HepG2 (cell line): ENCODE results near the gene COBLL1. TPM values are rescaled to one million over a fixed set of nuclear protein-coding genes. Genes with fewer than 3 reads are reported as not detected.
A peak's percentile ranks its signal among the peaks of the same experiment; 100 is the strongest.

Source experiments
- ADNP ChIP-seq: sonication (generic); formaldehyde crosslinking; IDR thresholded peaks from 2 replicates; pipeline ENCODE4 v1.4.0; 2020; ENCODE audit warnings: missing genetic modification reagents
- ARHGAP35 ChIP-seq: sonication (generic); formaldehyde crosslinking; IDR thresholded peaks from 2 replicates; pipeline ENCODE4 v1.9.0; 2022; ENCODE audit warnings: mild to moderate bottlenecking, inconsistent platforms, moderate library complexity, missing genetic modification reagents, borderline replicate concordance
- EED ChIP-seq: sonication (generic); formaldehyde crosslinking; IDR thresholded peaks from 2 replicates; pipeline ENCODE4 v1.5.0; 2020; ENCODE audit warnings: mild to moderate bottlenecking, missing genetic modification reagents
- KLF12 ChIP-seq: sonication (generic); formaldehyde crosslinking; IDR thresholded peaks from 2 replicates; pipeline ENCODE4 v1.4.0; 2020; ENCODE audit warnings: missing genetic modification reagents, borderline replicate concordance
- MED13 ChIP-seq: sonication (generic); formaldehyde crosslinking; IDR thresholded peaks from 2 replicates; pipeline ENCODE4 v1.5.0; 2020; ENCODE audit warnings: missing genetic modification reagents
- ONECUT2 ChIP-seq: sonication (generic); formaldehyde crosslinking; IDR thresholded peaks from 2 replicates; pipeline ENCODE4 v1.4.0; 2020; ENCODE audit warnings: missing genetic modification reagents
- RBFOX2 ChIP-seq: fragments of 200-400 bp; formaldehyde crosslinking; IDR thresholded peaks from 2 replicates; pipeline ENCODE4 v1.6.1; 2017; ENCODE audit warnings: low read depth, mild to moderate bottlenecking, low read length
- TEF ChIP-seq: sonication (generic); formaldehyde crosslinking; IDR thresholded peaks from 2 replicates; pipeline ENCODE4 v1.5.0; 2020; ENCODE audit warnings: missing genetic modification reagents
- ZHX1 ChIP-seq: sonication (generic); formaldehyde crosslinking; IDR thresholded peaks from 2 replicates; pipeline ENCODE4 v1.8.1; 2022; ENCODE audit warnings: low read depth, mild to moderate bottlenecking, missing genetic modification reagents
- ZNF253 ChIP-seq: sonication (generic); formaldehyde crosslinking; IDR thresholded peaks from 2 replicates; pipeline ENCODE4 v1.8.0; 2022; ENCODE audit warnings: mild to moderate bottlenecking, missing genetic modification reagents, borderline replicate concordance
- ZNF256 ChIP-seq: sonication (generic); formaldehyde crosslinking; conservative IDR thresholded peaks from 2 replicates; pipeline ENCODE4 v1.4.0; 2020; ENCODE audit warnings: missing genetic modification reagents
- ZNF337 ChIP-seq: sonication (generic); formaldehyde crosslinking; IDR thresholded peaks from 2 replicates; pipeline ENCODE4 v1.5.1; 2020; ENCODE audit warnings: missing genetic modification reagents, low read depth, mild to moderate bottlenecking, borderline replicate concordance
- ZNF552 ChIP-seq: sonication (generic); formaldehyde crosslinking; IDR thresholded peaks from 2 replicates; pipeline ENCODE4 v1.9.0; 2022; ENCODE audit warnings: missing genetic modification reagents, mild to moderate bottlenecking, borderline replicate concordance
- ZNF589 ChIP-seq: sonication (generic); formaldehyde crosslinking; conservative IDR thresholded peaks from 2 replicates; pipeline ENCODE4 v1.8.0; 2022; ENCODE audit warnings: mild to moderate bottlenecking, moderate library complexity, missing genetic modification reagents
- ZNF687 ChIP-seq: sonication (generic); formaldehyde crosslinking; IDR thresholded peaks from 2 replicates; pipeline ENCODE4 v1.5.1; 2020; ENCODE audit warnings: mild to moderate bottlenecking, missing genetic modification reagents, moderate library complexity
- ZNF747 ChIP-seq: sonication (generic); formaldehyde crosslinking; IDR thresholded peaks from 2 replicates; pipeline ENCODE4 v1.8.1; 2023; ENCODE audit warnings: missing genetic modification reagents, mild to moderate bottlenecking, borderline replicate concordance
- ZSCAN9 ChIP-seq: IDR thresholded peaks from 2 replicates; pipeline ENCODE4 v1.6.1; 2016; ENCODE audit warnings: borderline replicate concordance
- polyA plus RNA-seq, 8 experiments: library from polyadenylated mRNA; depleted of rRNA in 3 of 8; stranded (reverse) in 7 of 8; unstranded in 1 of 8; fragments of >200 nt; fragmentation: Illumina TruSeq in 4 of 8; extraction: Trizol in 4 of 8; gene quantifications; 2 replicates each; pipeline versions ENCODE4 v1.2.1 to v1.2.3, GENCODE V29; 2011 to 2016; ENCODE audit warnings: low read depth in 4 of 8, missing spikeins in 1 of 8, mixed read lengths in 1 of 8; ENCODE audit not compliant: insufficient read depth in 1 of 8
- total RNA-seq, 5 experiments: library from RNA; depleted of rRNA; stranded (reverse); fragments of >200 nt; fragmentation: Illumina TruSeq; extraction: Trizol; gene quantifications; 2 replicates each; pipeline ENCODE4 v1.2.3, GENCODE V29; 2016; ENCODE audit warnings: low read depth in 1 of 5
- TF ChIP-seq, protein P1 (sequence below): sonication (generic); formaldehyde crosslinking; IDR thresholded peaks from 2 replicates; pipeline ENCODE4 v1.4.0; 2020; ENCODE audit warnings: missing genetic modification reagents
- TF ChIP-seq, protein P2 (sequence below): sonication (generic); IDR thresholded peaks from 2 replicates; pipeline ENCODE4 v1.6.1; 2016; ENCODE audit warnings: low read depth, borderline replicate concordance

Gene COBLL1
- total and polyA plus RNA-seq, 2 of the 13 experiments (the other 11 are each of a cell fraction or from before 2014, with no cell fraction given) = 32.6 to 86.8 TPM

GRCh38 chr2:164840930-164841718 is 499 bp downstream of the COBLL1 start (continued):
- TF ChIP-seq, protein P1, sequence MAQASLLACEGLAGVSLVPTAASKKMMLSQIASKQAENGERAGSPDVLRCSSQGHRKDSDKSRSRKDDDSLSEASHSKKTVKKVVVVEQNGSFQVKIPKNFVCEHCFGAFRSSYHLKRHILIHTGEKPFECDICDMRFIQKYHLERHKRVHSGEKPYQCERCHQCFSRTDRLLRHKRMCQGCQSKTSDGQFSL = 0 out of 2 replicates have a peak, but pooled peaks have one; percentile 15
- TF ChIP-seq KLF12 (peak; percentile 31; the same call in 1 of the 2 replicates), ZNF552 (CRISPR knock-in tag) (0 out of 2 replicates have a peak, but pooled peaks have one; percentile 45), RBFOX2 (peak; percentile 96), ZHX1 (CRISPR knock-in tag) (peak; percentile 15; the same call in 1 of the 2 replicates), EED (0 out of 2 replicates have a peak, but pooled peaks have one; percentile 50), TEF (no peak; the same call in 1 of the 2 replicates), ZNF253 (CRISPR knock-in tag) (0 out of 2 replicates have a peak, but pooled peaks have one; percentile 88), ONECUT2 (CRISPR knock-in tag) (no peak), ZNF589 (no peak), ARHGAP35 (CRISPR knock-in tag) (0 out of 2 replicates have a peak, but pooled peaks have one; percentile 13), ZSCAN9 (CRISPR knock-in tag) (0 out of 2 replicates have a peak, but pooled peaks have one; percentile 6), ZNF747 (no peak), ADNP (CRISPR knock-in tag) (no peak), MED13 (CRISPR knock-in tag) (peak; percentile 89; the same call in 1 of the 2 replicates), ZNF687 (peak; percentile 81), ZNF256 (0 out of 2 replicates have a peak, but pooled peaks have one; percentile 4), ZNF337 (CRISPR knock-in tag) (0 out of 2 replicates have a peak, but pooled peaks have one; percentile 3)
- TF ChIP-seq, protein P2, sequence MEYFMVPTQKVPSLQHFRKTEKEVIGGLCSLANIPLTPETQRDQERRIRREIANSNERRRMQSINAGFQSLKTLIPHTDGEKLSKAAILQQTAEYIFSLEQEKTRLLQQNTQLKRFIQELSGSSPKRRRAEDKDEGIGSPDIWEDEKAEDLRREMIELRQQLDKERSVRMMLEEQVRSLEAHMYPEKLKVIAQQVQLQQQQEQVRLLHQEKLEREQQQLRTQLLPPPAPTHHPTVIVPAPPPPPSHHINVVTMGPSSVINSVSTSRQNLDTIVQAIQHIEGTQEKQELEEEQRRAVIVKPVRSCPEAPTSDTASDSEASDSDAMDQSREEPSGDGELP = no peak
